K562 treated with DMSO at 1 percent for 12 hours (cell line): ENCODE data around the gene SPRR3. TPM values are rescaled to one million over a fixed set of nuclear protein-coding genes. Genes with fewer than 3 reads are reported as not detected.

Source experiments
- total RNA-seq: library from RNA; unstranded; fragments of 300-600 nt; gene quantifications from 2 replicates; pipeline ENCODE4 v1.2.3, GENCODE V29; 2022; ENCODE audit not compliant: insufficient read depth

Gene SPRR3
- not detected in 2 replicates for total RNA-seq

GRCh38 chr1:153001382-153001781 is at the start of gene SPRR3:
SPRR3 (plus strand) TSS chr1:153001749; CDS start chr1:153003021, 1,272 bp downstream.

GRCh38 chr1:152970495-152970894 is 31.1 kb upstream of the SPRR3 start, which contains the start of gene SPRR4:
SPRR4 (plus strand) TSS chr1:152970648; CDS start chr1:152971891, 1,243 bp downstream.

GRCh38 chr1:152983743-152984142 is 17.8 kb upstream of the SPRR3 start, which contains the start of gene SPRR1A:
SPRR1A (plus strand) TSS chr1:152984081; CDS start chr1:152985231, 1,150 bp downstream.

GRCh38 chr1:153030895-153031294 is 29.3 kb downstream of the SPRR3 start, which contains the start of gene SPRR1B:
SPRR1B (plus strand) TSS chr1:153031203; CDS start chr1:153032346, 1,143 bp downstream.

GRCh38 chr1:153040950-153041631 is 39.5 kb downstream of the SPRR3 start, which contains the start of gene SPRR2D:
SPRR2D (minus strand) TSS chr1:153041120; CDS start chr1:153040346, 774 bp downstream.

Other genes starting within 250 kb of the SPRR3 start
- gene KPRP, start 243.7 kb upstream of the SPRR3 start, total RNA-seq, result not detected in 2 replicates
- not detected in 2 replicates for gene LCE1F, start 226.6 kb upstream of the SPRR3 start, total RNA-seq
- gene LCE1E, start 215.5 kb upstream of the SPRR3 start, total RNA-seq, result not detected in 2 replicates
- gene LCE1D, start 205.0 kb upstream of the SPRR3 start, total RNA-seq, result not detected in 2 replicates
- not detected in 2 replicates for gene LCE1C, start 195.1 kb upstream of the SPRR3 start, total RNA-seq
- gene LCE1B, start 189.8 kb upstream of the SPRR3 start, total RNA-seq, result not detected in 2 replicates
- not detected in 2 replicates for gene LCE1A, start 174.3 kb upstream of the SPRR3 start, total RNA-seq
- gene LCE6A, start 158.9 kb upstream of the SPRR3 start, total RNA-seq, result not detected in 2 replicates
- gene LCE7A, start 141.8 kb upstream of the SPRR3 start, total RNA-seq, result not detected in 2 replicates
- not detected in 2 replicates for gene SMCP, start 123.4 kb upstream of the SPRR3 start, total RNA-seq
- gene IVL, start 93.2 kb upstream of the SPRR3 start, total RNA-seq, result not detected in 2 replicates
- not detected in 2 replicates for gene SPRR5, start 54.5 kb upstream of the SPRR3 start, total RNA-seq
- not detected in 2 replicates for gene SPRR4, start 31.1 kb upstream of the SPRR3 start, total RNA-seq
- gene SPRR1A, start 17.7 kb upstream of the SPRR3 start, total RNA-seq, result not detected in 2 replicates
- not detected in 2 replicates for gene SPRR1B, start 29.5 kb downstream of the SPRR3 start, total RNA-seq
- gene SPRR2D, start 39.4 kb downstream of the SPRR3 start, total RNA-seq, result 31.6 and 32.8 TPM in 2 replicates
- gene SPRR2A, start 55.8 kb downstream of the SPRR3 start, total RNA-seq, result not detected in 2 replicates
- not detected in 2 replicates for gene SPRR2B, start 69.9 kb downstream of the SPRR3 start, total RNA-seq
- gene SPRR2E, start 92.8 kb downstream of the SPRR3 start, total RNA-seq, result not detected in 2 replicates
- not detected in 2 replicates for gene SPRR2F, start 111.8 kb downstream of the SPRR3 start, total RNA-seq
- gene SPRR2G, start 149.1 kb downstream of the SPRR3 start, total RNA-seq, result not detected in 2 replicates
- not detected in 2 replicates for gene LELP1, start 201.7 kb downstream of the SPRR3 start, total RNA-seq
- 1.7 and 2.4 TPM in 2 replicates for gene PRR9, start 215.8 kb downstream of the SPRR3 start, total RNA-seq